Measurements from ENCODE around the gene LEKR1.

LEKR1 gene

GRCh38 chr3:157070678-157070999 lies 244.5 kb downstream of the LEKR1 start:
- Histone ChIP-seq H3K4me3 (ENCODE audit: low read depth, low read length) (no peak overlapping the region), H3K27me3 (ENCODE audit: control insufficient read depth, insufficient read depth, low read length) (peaks cover 11% of the 10 kb centered on the region; the same call in 1 of the 2 replicates), H3K4me1 (ENCODE audit: control insufficient read depth, insufficient read depth, low read length) (peaks cover 15% of the 10 kb centered on the region), H3K36me3 (ENCODE audit: control insufficient read depth, insufficient read depth, low read length) (no peaks in the 10 kb centered on the region), H3K9me3 (ENCODE audit: control insufficient read depth, insufficient read depth, low read length) (no peaks in the 10 kb centered on the region), H3K9ac (ENCODE audit: low read depth, low read length) (no peak overlapping the region), H3K27ac (ENCODE audit: low read depth, low read length) (no peak overlapping the region)

DNA sequence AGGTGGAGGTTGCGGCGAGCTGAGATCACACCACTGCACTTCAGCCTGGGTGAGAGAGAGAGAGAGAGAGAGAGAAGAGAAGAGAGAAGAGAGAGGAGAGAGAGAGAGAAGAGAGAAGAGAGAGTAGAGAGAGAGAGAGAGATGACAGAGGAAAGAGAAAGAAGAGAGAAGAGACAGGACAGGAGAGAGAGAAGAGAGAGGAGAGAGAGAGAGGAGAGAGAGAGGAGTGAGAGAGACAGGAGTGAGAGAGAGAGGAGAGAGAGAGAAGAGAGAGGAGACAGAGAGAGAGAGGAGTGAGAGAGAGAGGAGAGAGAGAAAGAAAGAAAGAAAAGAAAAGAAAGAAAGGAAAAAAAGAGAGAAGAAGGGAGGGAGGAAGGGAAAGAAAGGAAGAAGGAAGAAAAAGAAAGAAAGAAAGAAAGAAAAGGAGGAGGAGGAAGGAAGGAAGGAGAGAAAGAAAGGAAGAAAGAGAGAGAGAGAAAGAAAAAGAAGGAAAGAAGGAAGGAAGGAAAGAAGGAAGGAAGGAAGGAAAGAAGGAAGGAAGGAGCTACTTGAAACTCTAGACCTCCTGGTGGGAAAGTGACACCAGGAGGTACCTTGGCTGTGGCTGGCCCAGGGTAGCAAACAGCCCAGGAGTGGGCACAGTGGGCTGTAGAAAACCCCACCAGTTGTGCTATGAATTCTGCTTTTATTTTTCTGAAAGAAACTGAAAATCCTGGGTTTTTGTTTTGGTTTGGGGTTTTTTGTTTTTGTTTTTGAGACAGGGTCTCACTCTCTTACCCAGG lies 245.8 kb downstream of the LEKR1 start:
- Histone ChIP-seq H3K4me3 (ENCODE audit: low read depth, low read length) (no peak overlapping the region), H3K4me1 (ENCODE audit: control insufficient read depth, insufficient read depth, low read length) (peaks cover 7% of the 10 kb centered on the region; the same call in 1 of the 2 replicates), H3K27ac (ENCODE audit: low read depth, low read length) (no peak overlapping the region), H3K9me3 (ENCODE audit: control insufficient read depth, insufficient read depth, low read length) (no peaks in the 10 kb centered on the region), H3K27me3 (ENCODE audit: control insufficient read depth, insufficient read depth, low read length) (no peaks in the 10 kb centered on the region), H3K36me3 (ENCODE audit: control insufficient read depth, insufficient read depth, low read length) (no peaks in the 10 kb centered on the region), H3K9ac (ENCODE audit: low read depth, low read length) (no peak overlapping the region)

DNA sequence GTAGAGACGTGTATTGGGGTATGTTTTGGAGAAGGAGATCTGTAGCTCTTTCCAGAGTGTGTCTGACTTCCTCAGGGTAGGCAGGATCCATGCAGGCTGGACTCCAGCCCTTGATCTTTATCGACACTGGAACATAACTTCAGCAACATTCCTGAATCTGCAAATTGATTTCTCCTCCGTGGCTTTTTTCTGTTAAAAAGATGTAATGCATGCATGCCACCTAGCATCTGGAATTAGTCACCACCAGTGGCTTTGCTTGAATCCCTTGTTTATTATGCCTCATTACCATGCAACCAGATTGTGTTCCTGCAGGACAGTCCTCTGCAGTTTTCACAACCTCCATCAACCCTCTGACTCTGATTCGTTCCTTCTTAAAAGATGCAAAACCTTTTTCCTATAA lies 247.7 kb downstream of the LEKR1 start:
- no peaks in the 10 kb centered on the region for H3K27me3 ChIP-seq (ENCODE audit: control insufficient read depth, insufficient read depth, low read length)
- no peak overlapping the region for H3K4me3 ChIP-seq (ENCODE audit: low read depth, low read length)
- H3K9me3 ChIP-seq (ENCODE audit: control insufficient read depth, insufficient read depth, low read length): no peaks in the 10 kb centered on the region
- 0 out of 2 replicates have a peak, but pooled peaks cover 5% of the 10 kb centered on the region for H3K4me1 ChIP-seq (ENCODE audit: control insufficient read depth, insufficient read depth, low read length)
- no peaks in the 10 kb centered on the region for H3K36me3 ChIP-seq (ENCODE audit: control insufficient read depth, insufficient read depth, low read length)
- H3K27ac ChIP-seq (ENCODE audit: low read depth, low read length): no peak overlapping the region
- no peak overlapping the region for H3K9ac ChIP-seq (ENCODE audit: low read depth, low read length)

DNA sequence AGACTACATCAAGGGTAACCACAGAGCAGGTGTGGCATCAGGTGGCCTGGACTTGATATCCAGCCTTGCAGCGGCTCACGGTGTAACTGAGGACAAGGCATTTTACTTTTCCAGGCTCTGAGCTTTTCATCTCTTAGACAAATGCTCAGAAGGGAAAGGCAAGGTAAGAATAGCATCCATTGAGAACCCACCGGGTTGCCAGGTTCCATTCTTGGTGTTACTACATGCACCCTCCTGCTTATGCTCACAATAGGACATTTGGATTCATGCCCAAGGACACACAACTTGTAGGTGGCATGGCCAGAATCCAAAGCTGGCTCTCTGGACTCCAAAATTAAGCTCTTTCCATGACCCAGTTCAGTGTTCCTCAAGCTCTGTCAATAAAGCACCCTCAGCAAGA lies 248.3 kb downstream of the LEKR1 start:
- no peak overlapping the region for H3K9ac ChIP-seq (ENCODE audit: low read depth, low read length)
- H3K9me3 ChIP-seq (ENCODE audit: control insufficient read depth, insufficient read depth, low read length): no peaks in the 10 kb centered on the region
- no peaks in the 10 kb centered on the region for H3K36me3 ChIP-seq (ENCODE audit: control insufficient read depth, insufficient read depth, low read length)
- H3K27ac ChIP-seq (ENCODE audit: low read depth, low read length): no peak overlapping the region
- 0 out of 2 replicates have a peak, but pooled peaks cover 5% of the 10 kb centered on the region for H3K4me1 ChIP-seq (ENCODE audit: control insufficient read depth, insufficient read depth, low read length)
- no peak overlapping the region for H3K4me3 ChIP-seq (ENCODE audit: low read depth, low read length)
- no peaks in the 10 kb centered on the region for H3K27me3 ChIP-seq (ENCODE audit: control insufficient read depth, insufficient read depth, low read length)

- no peaks in the 10 kb centered on the region for H3K36me3 ChIP-seq (ENCODE audit: control insufficient read depth, insufficient read depth, low read length)
- no peak overlapping the region for H3K27ac ChIP-seq (ENCODE audit: low read depth, low read length)
- no peak overlapping the region for H3K4me3 ChIP-seq (ENCODE audit: low read depth, low read length)
- no peaks in the 10 kb centered on the region for H3K9me3 ChIP-seq (ENCODE audit: control insufficient read depth, insufficient read depth, low read length)
- H3K9ac ChIP-seq (ENCODE audit: low read depth, low read length): no peak overlapping the region
- 0 out of 2 replicates have a peak, but pooled peaks cover 5% of the 10 kb centered on the region for H3K4me1 ChIP-seq (ENCODE audit: control insufficient read depth, insufficient read depth, low read length)
- no peaks in the 10 kb centered on the region for H3K27me3 ChIP-seq (ENCODE audit: control insufficient read depth, insufficient read depth, low read length)
These were observed 248.8 kb downstream of the LEKR1 start for GRCh38 chr3:157074981-157075380.

- Histone ChIP-seq H3K27me3 (ENCODE audit: control insufficient read depth, insufficient read depth, low read length) (no peaks in the 10 kb centered on the region), H3K36me3 (ENCODE audit: control insufficient read depth, insufficient read depth, low read length) (no peaks in the 10 kb centered on the region), H3K9ac (ENCODE audit: low read depth, low read length) (no peak overlapping the region), H3K9me3 (ENCODE audit: control insufficient read depth, insufficient read depth, low read length) (no peaks in the 10 kb centered on the region), H3K4me3 (ENCODE audit: low read depth, low read length) (no peak overlapping the region), H3K27ac (ENCODE audit: low read depth, low read length) (no peak overlapping the region), H3K4me1 (ENCODE audit: control insufficient read depth, insufficient read depth, low read length) (0 out of 2 replicates have a peak, but pooled peaks cover 5% of the 10 kb centered on the region)
These were observed 249.7 kb downstream of the LEKR1 start for GRCh38 chr3:157075693-157076420.

GRCh38 chr3:157077565-157077991 lies 251.4 kb downstream of the LEKR1 start:
- Histone ChIP-seq H3K4me1 (ENCODE audit: control insufficient read depth, insufficient read depth, low read length) (peaks cover 13% of the 10 kb centered on the region), H3K27me3 (ENCODE audit: control insufficient read depth, insufficient read depth, low read length) (peaks cover 5% of the 10 kb centered on the region), H3K9ac (ENCODE audit: low read depth, low read length) (no peak overlapping the region), H3K27ac (ENCODE audit: low read depth, low read length) (no peak overlapping the region), H3K4me3 (ENCODE audit: low read depth, low read length) (no peak overlapping the region), H3K9me3 (ENCODE audit: control insufficient read depth, insufficient read depth, low read length) (no peaks in the 10 kb centered on the region), H3K36me3 (ENCODE audit: control insufficient read depth, insufficient read depth, low read length) (no peaks in the 10 kb centered on the region)

- Histone ChIP-seq H3K4me1 (ENCODE audit: control insufficient read depth, insufficient read depth, low read length) (peaks cover 13% of the 10 kb centered on the region), H3K4me3 (ENCODE audit: low read depth, low read length) (no peak overlapping the region), H3K27me3 (ENCODE audit: control insufficient read depth, insufficient read depth, low read length) (peaks cover 10% of the 10 kb centered on the region), H3K36me3 (ENCODE audit: control insufficient read depth, insufficient read depth, low read length) (no peaks in the 10 kb centered on the region), H3K27ac (ENCODE audit: low read depth, low read length) (no peak overlapping the region), H3K9me3 (ENCODE audit: control insufficient read depth, insufficient read depth, low read length) (no peaks in the 10 kb centered on the region), H3K9ac (ENCODE audit: low read depth, low read length) (no peak overlapping the region)
These were observed 252.1 kb downstream of the LEKR1 start for GRCh38 chr3:157078131-157078810.

DNA sequence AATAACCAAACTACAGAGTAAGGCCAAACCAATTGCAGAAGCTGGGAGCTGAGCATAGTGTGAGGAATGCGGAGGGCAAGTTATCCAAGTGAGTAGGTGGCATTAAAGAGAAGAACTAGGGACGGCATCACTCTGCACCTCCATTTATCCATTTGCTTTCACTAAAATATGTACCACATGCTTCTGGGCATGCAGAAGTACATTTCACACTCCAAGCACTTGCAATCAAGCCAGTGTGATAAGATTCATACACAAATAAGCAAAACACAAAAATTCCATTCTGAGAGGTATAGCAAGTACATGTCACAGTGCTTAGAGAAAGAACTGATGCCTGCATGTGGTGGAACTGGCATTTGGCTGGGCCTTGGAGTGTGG lies 252.6 kb downstream of the LEKR1 start:
- H3K4me1 ChIP-seq (ENCODE audit: control insufficient read depth, insufficient read depth, low read length): peaks cover 13% of the 10 kb centered on the region
- no peaks in the 10 kb centered on the region for H3K9me3 ChIP-seq (ENCODE audit: control insufficient read depth, insufficient read depth, low read length)
- no peak overlapping the region for H3K9ac ChIP-seq (ENCODE audit: low read depth, low read length)
- peaks cover 10% of the 10 kb centered on the region for H3K27me3 ChIP-seq (ENCODE audit: control insufficient read depth, insufficient read depth, low read length)
- no peaks in the 10 kb centered on the region for H3K36me3 ChIP-seq (ENCODE audit: control insufficient read depth, insufficient read depth, low read length)
- H3K4me3 ChIP-seq (ENCODE audit: low read depth, low read length): no peak overlapping the region
- H3K27ac ChIP-seq (ENCODE audit: low read depth, low read length): no peak overlapping the region

DNA sequence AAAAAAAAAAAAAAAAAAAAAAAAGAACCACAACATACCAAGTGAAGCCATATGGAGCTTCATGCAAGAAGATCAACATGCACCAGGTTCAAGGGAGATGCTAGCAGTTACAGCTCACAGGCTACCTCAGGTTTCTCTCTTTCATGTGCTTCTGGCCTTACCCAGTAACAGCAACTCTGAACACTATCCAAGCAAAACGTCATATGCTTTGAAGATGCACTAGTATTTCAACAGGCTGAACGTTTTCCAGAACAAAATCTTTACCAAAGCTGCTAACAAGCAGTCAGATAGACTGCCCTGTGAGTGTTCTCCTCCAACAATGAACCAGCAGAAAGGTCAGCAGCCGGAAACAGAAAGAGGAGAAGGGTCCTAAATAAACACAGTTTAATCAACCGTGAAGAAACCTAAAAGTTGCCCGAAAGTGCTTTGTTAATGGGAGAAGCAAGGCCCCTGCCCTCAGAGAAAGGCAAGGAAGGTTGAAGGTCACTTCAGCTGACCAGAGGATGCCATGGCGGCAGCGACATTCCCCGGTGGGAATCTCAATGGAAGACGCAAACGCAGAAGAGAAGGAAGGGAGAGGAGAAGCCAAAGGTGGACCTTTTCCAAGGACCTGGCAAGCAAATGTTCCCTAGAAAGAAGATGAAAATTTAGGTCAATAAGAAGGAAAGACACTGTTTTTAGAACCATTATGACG lies 253.7 kb downstream of the LEKR1 start:
- Histone ChIP-seq H3K9ac (ENCODE audit: low read depth, low read length) (no peak overlapping the region), H3K27ac (ENCODE audit: low read depth, low read length) (no peak overlapping the region), H3K27me3 (ENCODE audit: control insufficient read depth, insufficient read depth, low read length) (peaks cover 10% of the 10 kb centered on the region), H3K4me1 (ENCODE audit: control insufficient read depth, insufficient read depth, low read length) (peaks cover 13% of the 10 kb centered on the region), H3K9me3 (ENCODE audit: control insufficient read depth, insufficient read depth, low read length) (no peaks in the 10 kb centered on the region), H3K4me3 (ENCODE audit: low read depth, low read length) (no peak overlapping the region), H3K36me3 (ENCODE audit: control insufficient read depth, insufficient read depth, low read length) (no peaks in the 10 kb centered on the region)

Measured in HUES48 (cell line).